Testis (tissue), 3 donors: ENCODE measurements around the gene IPO11. TPM values are rescaled to one million over a fixed set of nuclear protein-coding genes. Genes with fewer than 3 reads are reported as not detected.

ENCODE experiments used
- DNase-seq: peaks from one replicate; pipeline ENCODE4 v3.0.0-alpha.2; 2019
- H3K27ac ChIP-seq, 2 donors: fragments of 200-600 bp; sonication (generic); one replicate each; pipeline ENCODE4 v1.5.1; 2019
- H3K27me3 ChIP-seq: fragments of 200-600 bp; sonication (generic); one replicate; pipeline ENCODE4 v1.5.1; 2019
- H3K36me3 ChIP-seq: fragments of 200-600 bp; sonication (generic); one replicate; pipeline ENCODE4 v1.5.1; 2017; ENCODE audit warnings: low read depth; ENCODE audit errors: missing control alignments
- H3K4me1 ChIP-seq: fragments of 200-600 bp; sonication (generic); one replicate; pipeline ENCODE4 v1.5.1; 2019
- H3K4me3 ChIP-seq, 2 donors: fragments of 200-600 bp; sonication (generic); one replicate each; pipeline ENCODE4 v1.5.1; 2017 to 2019
- H3K9me3 ChIP-seq: fragments of 200-600 bp; sonication (generic); one replicate; pipeline ENCODE4 v1.5.1; 2017
- CTCF ChIP-seq, 3 experiments: fragments of 450-650 bp in 2 of 3; fragments of 200-600 bp in 1 of 3; sonication (generic) in 1 of 3; IDR thresholded peaks; one replicate each; pipeline ENCODE4 v1.5.1; 2016 to 2019; ENCODE audit warnings: antibody characterized with exemption in 3 of 3, mild to moderate bottlenecking in 2 of 3, moderate library complexity in 1 of 3
- POLR2A ChIP-seq: fragments of 450-650 bp; IDR thresholded peaks from one replicate; pipeline ENCODE4 v1.6.1; 2017; ENCODE audit warnings: antibody characterized with exemption, mild to moderate bottlenecking, moderate library complexity
- WGBS, 2 donors: methylation state at CpG; one replicate each; pipeline ENCODE4 v1.1.5; 2018; 5-methylcytosine and 5-hydroxymethylcytosine counted together
- intact Hi-C: fragments of 100-400 bp; cut with DNase I; formaldehyde crosslinking; loops from one replicate; pipeline ENCODE4 v1.15.1; 2023; ENCODE audit warnings: low total_unique reads
- polyA plus RNA-seq: library from polyadenylated mRNA; stranded (reverse); fragments of 350-450 nt; fragmentation: Illumina TruSeq; extraction: RNeasy Lipid Tissue Mini Kit (QIAGEN cat#74804); gene quantifications from one replicate; pipeline ENCODE4 v1.2.3, GENCODE V29; 2014; ENCODE audit warnings: low read depth, low replicate concordance; ENCODE audit not compliant: insufficient read depth
- total RNA-seq, 2 donors: library from RNA; depleted of rRNA; stranded (reverse); fragments of >200 nt; gene quantifications; one replicate each; pipeline ENCODE4 v1.2.3, GENCODE V29; 2016

IPO11 gene
- total and polyA plus RNA-seq, 3 donors from 2014 or later, result 50.3 to 74.5 (median 67.3) TPM

- H3K36me3 ChIP-seq, result no peaks in the 10 kb centered on the region
- DNase-seq, result peak; percentile 50
- 50 to 60% methylated on average over 11 of the region's 11 CpGs for WGBS, 2 donors
- H3K9me3 ChIP-seq, result no peaks in the 10 kb centered on the region
- H3K4me3 ChIP-seq, result no peak overlapping the region
- H3K27ac ChIP-seq, result peak overlapping the region; percentile 83 to 91
- intact Hi-C loops, result no loop called here
- H3K4me1 ChIP-seq, result peaks cover 47% of the 10 kb centered on the region
- no peaks in the 10 kb centered on the region for H3K27me3 ChIP-seq
- TF ChIP-seq POLR2A (no peak), CTCF (IDR thresholded peaks at IDR 0.05) (no peak)
These were observed 19.4 kb downstream of the IPO11 start for GRCh38 chr5:62431735-62432620.

- intact Hi-C loops, result no loop called here
- Histone ChIP-seq H3K36me3 (no peaks in the 10 kb centered on the region), H3K9me3 (no peaks in the 10 kb centered on the region), H3K27me3 (no peaks in the 10 kb centered on the region), H3K4me1 (peaks cover 47% of the 10 kb centered on the region), H3K4me3 (no peak overlapping the region), H3K27ac (peak overlapping the region; percentile 83 to 91)
- DNase-seq, result no peak
- WGBS, 2 donors, result 39 to 43% methylated on average over 5 of the region's 5 CpGs
- TF ChIP-seq CTCF (IDR thresholded peaks at IDR 0.05), result no peak
- TF ChIP-seq POLR2A, result no peak
These were observed 20.1 kb downstream of the IPO11 start for GRCh38 chr5:62432621-62433064.

- Histone ChIP-seq H3K9me3 (no peaks in the 10 kb centered on the region), H3K36me3 (no peaks in the 10 kb centered on the region), H3K4me3 (no peak overlapping the region), H3K27me3 (no peaks in the 10 kb centered on the region), H3K27ac (no peak overlapping the region), H3K4me1 (no peaks in the 10 kb centered on the region)
- TF ChIP-seq CTCF (IDR thresholded peaks at IDR 0.05) (no peak), POLR2A (no peak)
- WGBS, 2 donors, result 92 to 96% methylated on average over 5 of the region's 5 CpGs
- no peak for DNase-seq
- intact Hi-C loops, result no loop called here
These were observed 36.0 kb downstream of the IPO11 start for GRCh38 chr5:62448528-62448927.

DNA sequence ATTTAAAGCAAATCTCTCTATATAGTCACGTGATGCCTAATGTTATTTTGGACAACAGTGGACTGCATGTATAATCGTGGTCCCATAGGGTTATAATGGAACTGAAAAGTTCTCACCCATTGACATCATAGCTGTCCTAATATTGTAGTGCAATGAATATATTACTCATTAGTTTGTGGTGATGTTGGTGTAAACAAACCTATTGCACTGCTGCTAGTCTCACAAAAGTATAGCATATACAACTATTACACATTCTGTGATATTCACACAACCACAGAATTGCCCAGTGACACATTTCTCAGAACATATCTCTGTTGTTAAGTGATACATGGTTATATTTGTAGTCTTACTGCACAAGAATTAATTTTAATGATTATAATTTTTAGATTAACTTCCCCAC, 37.7 kb downstream of the IPO11 start:
- H3K4me1 ChIP-seq, result no peaks in the 10 kb centered on the region
- intact Hi-C loops, result no loop called here
- TF ChIP-seq CTCF (IDR thresholded peaks at IDR 0.05) (no peak), POLR2A (no peak)
- no peaks in the 10 kb centered on the region for H3K36me3 ChIP-seq
- no peak overlapping the region for H3K27ac ChIP-seq
- WGBS, 2 donors, result 91 to 95% methylated on average over 2 of the region's 2 CpGs
- DNase-seq, result no peak
- no peaks in the 10 kb centered on the region for H3K9me3 ChIP-seq
- no peaks in the 10 kb centered on the region for H3K27me3 ChIP-seq
- no peak overlapping the region for H3K4me3 ChIP-seq
